Chondrocyte (in vitro differentiated cells): ENCODE measurements around the gene CHCHD3. TPM values are rescaled to one million over a fixed set of nuclear protein-coding genes. Genes with fewer than 3 reads are reported as not detected.
A peak's percentile ranks its signal among the peaks of the same experiment; 100 is the strongest.

Source experiments
- DNase-seq: peaks from one replicate; pipeline ENCODE4 v3.0.0; 2021; ENCODE audit warnings: mixed read lengths, low spot score
- H3K27ac Mint-ChIP-seq: one replicate; pipeline ENCODE4 v1.8.0; 2021; ENCODE audit warnings: mild to moderate bottlenecking, moderate library complexity, mixed read lengths; ENCODE audit not compliant: unreplicated experiment
- H3K27me3 Mint-ChIP-seq: 2 replicates; pipeline ENCODE4 v1.8.0; 2021; ENCODE audit warnings: low read depth, mixed read lengths
- H3K36me3 Mint-ChIP-seq: 2 replicates; pipeline ENCODE4 v1.8.0; 2021; ENCODE audit warnings: low read depth, mixed read lengths
- H3K4me1 Mint-ChIP-seq: 2 replicates; pipeline ENCODE4 v1.8.0; 2021; ENCODE audit warnings: low read depth, mild to moderate bottlenecking, mixed read lengths
- H3K4me3 Mint-ChIP-seq: one replicate; pipeline ENCODE4 v1.8.0; 2021; ENCODE audit warnings: mild to moderate bottlenecking, moderate library complexity, mixed read lengths; ENCODE audit not compliant: unreplicated experiment
- H3K9me3 Mint-ChIP-seq: 2 replicates; pipeline ENCODE4 v1.8.0; 2021; ENCODE audit warnings: low read depth, mixed read lengths
- long read RNA-seq: library from polyadenylated mRNA; stranded (forward); transcript quantifications from one replicate; pipeline ENCODE4 v2.0.0, GENCODE V29; 2021
- total RNA-seq: library from RNA; stranded (reverse); gene quantifications from 3 replicates; pipeline ENCODE4 v1.2.1, GENCODE V29; 2021
- TF ChIP-seq, protein P1 (sequence below): fragments of 200-600 bp; sonication (generic); IDR thresholded peaks from 2 replicates; pipeline ENCODE4 v1.5.0; 2021; ENCODE audit warnings: antibody characterized with exemption, mild to moderate bottlenecking, moderate library complexity

CHCHD3 gene
- 41.8 to 45.6 TPM (median 42.6 TPM) in 3 replicates for total RNA-seq
- long read RNA-seq, transcript CHCHD3-201 (8 exons, 1,598 nt): major isoform, 108 of 111 reads
- long read RNA-seq, partial matches to known transcripts: 0 of 111 reads
- long read RNA-seq, other reads (novel, unspliced or antisense): 3 of 111 reads

DNA sequence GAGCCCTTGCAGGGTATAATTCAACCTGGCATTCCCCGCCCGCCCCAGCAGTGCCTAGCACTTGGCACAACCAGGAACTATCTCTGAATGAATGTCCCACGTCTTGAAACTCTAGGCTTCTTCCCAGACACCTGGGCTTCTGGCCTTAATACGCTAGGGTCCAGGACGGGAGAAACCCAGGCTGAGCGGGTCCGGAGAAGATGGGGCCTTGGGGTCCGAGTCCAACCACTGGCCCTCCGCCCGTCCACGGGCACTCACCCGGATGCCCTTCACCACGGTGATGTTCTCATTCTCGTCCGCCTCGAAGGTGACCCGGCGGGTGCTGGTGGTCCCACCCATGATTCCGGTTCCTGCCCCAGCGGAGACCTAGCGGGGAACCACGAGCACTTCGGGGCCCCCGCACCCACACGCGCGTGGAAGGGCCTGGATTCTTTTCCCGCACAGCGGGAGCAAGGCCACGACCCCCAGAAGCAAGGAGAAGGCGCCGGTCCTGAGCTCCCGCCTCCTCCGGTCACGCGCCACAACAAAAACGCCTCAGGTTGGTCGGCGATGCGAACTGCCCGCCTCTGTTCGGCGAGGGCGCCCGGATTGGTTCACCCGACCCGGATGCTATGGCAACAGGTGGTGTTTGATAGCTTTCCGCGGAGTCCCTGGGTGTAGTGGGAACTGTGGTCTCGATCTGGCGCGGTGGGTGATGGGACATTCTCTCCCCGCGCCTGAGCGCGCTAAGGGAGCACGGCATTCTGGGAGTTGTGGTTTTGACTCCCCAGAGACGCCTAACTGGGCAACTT lies at the start of gene CHCHD3:
Gene CHCHD3, minus strand, starts transcription at position 492 of the 791 bp plus-strand sequence. Its CDS starts 153 bp downstream, at position 339.
- TF ChIP-seq, protein P1, sequence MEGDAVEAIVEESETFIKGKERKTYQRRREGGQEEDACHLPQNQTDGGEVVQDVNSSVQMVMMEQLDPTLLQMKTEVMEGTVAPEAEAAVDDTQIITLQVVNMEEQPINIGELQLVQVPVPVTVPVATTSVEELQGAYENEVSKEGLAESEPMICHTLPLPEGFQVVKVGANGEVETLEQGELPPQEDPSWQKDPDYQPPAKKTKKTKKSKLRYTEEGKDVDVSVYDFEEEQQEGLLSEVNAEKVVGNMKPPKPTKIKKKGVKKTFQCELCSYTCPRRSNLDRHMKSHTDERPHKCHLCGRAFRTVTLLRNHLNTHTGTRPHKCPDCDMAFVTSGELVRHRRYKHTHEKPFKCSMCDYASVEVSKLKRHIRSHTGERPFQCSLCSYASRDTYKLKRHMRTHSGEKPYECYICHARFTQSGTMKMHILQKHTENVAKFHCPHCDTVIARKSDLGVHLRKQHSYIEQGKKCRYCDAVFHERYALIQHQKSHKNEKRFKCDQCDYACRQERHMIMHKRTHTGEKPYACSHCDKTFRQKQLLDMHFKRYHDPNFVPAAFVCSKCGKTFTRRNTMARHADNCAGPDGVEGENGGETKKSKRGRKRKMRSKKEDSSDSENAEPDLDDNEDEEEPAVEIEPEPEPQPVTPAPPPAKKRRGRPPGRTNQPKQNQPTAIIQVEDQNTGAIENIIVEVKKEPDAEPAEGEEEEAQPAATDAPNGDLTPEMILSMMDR: no peak
- H3K9me3 Mint-ChIP-seq: no peaks in the 10 kb centered on the region
- H3K4me1 Mint-ChIP-seq: peaks cover 24% of the 10 kb centered on the region
- H3K27me3 Mint-ChIP-seq: peaks cover 1% of the 10 kb centered on the region
- no peaks in the 10 kb centered on the region for H3K36me3 Mint-ChIP-seq
- peak within 1 kb of the TSS; percentile 80 for H3K4me3 Mint-ChIP-seq
- H3K27ac Mint-ChIP-seq: peak within 1 kb of the TSS; percentile 92
- peak; percentile 99 for DNase-seq

DNA sequence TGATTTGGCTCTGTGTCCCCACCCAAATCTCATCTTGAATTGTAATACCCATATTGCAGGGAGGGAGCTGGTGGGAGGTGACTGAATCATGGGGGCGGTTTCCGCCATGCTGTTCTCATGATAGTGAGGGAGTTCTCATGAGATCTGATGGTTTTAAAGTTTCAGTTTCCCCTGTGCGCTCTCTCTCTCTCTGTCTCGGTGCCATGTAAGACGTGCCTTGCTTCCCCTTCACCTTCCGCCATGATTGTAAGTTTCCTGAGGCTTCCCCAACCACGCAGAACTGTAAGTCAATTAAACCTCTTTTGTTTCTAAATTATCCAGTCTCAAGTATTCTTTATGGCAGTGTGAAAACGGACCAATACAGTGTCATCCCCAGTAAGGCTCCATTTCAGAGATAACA lies 48.3 kb upstream of the CHCHD3 start:
- H3K27ac Mint-ChIP-seq: no peak overlapping the region
- H3K4me1 Mint-ChIP-seq: no peaks in the 10 kb centered on the region
- no peaks in the 10 kb centered on the region for H3K36me3 Mint-ChIP-seq
- no peak overlapping the region for H3K4me3 Mint-ChIP-seq
- no peak for DNase-seq
- TF ChIP-seq, protein P1: no peak
- H3K9me3 Mint-ChIP-seq: no peaks in the 10 kb centered on the region
- peaks cover 9% of the 10 kb centered on the region for H3K27me3 Mint-ChIP-seq

DNA sequence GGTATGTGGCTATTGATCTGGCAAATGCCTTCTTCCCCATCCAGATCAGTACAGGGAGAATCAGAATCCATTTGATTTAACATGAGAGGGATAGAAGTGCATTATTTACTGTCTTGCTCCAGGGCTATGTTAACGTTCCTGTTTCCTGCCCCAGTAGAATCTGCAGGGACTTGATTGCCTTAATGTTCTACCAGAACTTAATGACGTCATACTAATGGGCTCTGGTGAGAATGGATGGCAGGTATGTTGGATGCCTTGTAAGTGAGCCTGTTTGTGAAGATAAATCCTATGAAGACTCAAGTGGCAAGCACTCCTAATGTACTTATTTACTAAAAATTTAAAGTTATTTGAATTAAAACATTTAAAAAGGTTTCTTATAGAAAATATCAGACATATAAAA lies 44.5 kb upstream of the CHCHD3 start:
- H3K4me1 Mint-ChIP-seq: no peaks in the 10 kb centered on the region
- H3K27me3 Mint-ChIP-seq: peaks cover 5% of the 10 kb centered on the region
- TF ChIP-seq, protein P1: no peak
- no peak for DNase-seq
- H3K9me3 Mint-ChIP-seq: no peaks in the 10 kb centered on the region
- no peak overlapping the region for H3K27ac Mint-ChIP-seq
- H3K36me3 Mint-ChIP-seq: no peaks in the 10 kb centered on the region
- H3K4me3 Mint-ChIP-seq: no peak overlapping the region

DNA sequence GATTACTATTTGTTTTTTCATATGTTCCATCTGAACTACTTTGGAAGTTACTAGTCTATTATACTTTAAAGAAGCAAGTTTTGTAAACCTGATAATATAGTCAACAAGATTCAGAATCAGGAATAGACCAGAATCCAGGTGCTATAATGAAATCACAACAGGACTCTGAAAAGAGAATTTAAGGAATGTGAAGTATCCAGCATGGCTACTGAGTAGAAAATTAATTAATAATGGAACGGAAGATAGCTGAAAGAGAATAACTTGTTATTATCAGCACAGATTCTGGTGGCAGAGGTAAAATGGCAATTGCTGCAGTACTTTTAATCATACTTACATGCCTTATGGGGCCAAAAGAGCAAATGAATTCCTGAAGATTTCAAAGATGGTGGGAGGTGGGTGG lies 43.1 kb upstream of the CHCHD3 start:
- H3K4me1 Mint-ChIP-seq: no peaks in the 10 kb centered on the region
- no peaks in the 10 kb centered on the region for H3K9me3 Mint-ChIP-seq
- TF ChIP-seq, protein P1: no peak
- no peak for DNase-seq
- H3K36me3 Mint-ChIP-seq: no peaks in the 10 kb centered on the region
- H3K27ac Mint-ChIP-seq: no peak overlapping the region
- no peak overlapping the region for H3K4me3 Mint-ChIP-seq
- peaks cover 11% of the 10 kb centered on the region for H3K27me3 Mint-ChIP-seq

DNA sequence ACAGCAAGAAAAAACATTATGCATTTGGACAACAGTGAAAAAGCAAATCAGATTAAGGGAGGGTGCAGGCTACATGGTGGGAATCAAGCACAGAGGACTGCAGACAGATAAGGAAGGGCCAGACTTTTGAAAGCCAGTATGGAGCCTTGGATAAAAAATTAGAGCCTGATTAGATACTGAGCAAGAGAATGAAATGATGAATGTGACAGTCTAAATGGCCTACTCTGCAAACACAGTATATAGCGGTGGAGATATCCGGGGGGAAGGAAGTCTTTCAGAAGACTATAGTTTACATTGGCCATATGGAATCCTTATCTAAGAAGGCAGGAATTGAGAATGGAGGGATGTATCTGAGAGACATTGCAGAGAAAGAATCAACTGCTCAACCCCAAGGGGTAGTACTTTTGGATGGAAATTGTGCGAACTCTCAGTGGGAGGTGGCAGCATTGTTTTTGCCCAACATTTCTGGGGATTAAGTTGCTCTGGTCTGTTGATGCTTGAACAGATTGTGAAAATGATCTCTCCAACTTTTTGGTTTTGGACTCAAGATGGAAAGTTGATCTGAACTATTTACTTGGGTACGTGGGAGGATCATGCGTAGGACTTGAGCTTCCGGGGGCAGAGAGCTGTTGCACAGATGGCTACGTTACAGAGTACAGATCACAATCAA lies 39.4 kb upstream of the CHCHD3 start:
- no peaks in the 10 kb centered on the region for H3K9me3 Mint-ChIP-seq
- H3K4me1 Mint-ChIP-seq: no peaks in the 10 kb centered on the region
- peaks cover 18% of the 10 kb centered on the region for H3K27me3 Mint-ChIP-seq
- no peaks in the 10 kb centered on the region for H3K36me3 Mint-ChIP-seq
- TF ChIP-seq, protein P1: no peak
- no peak overlapping the region for H3K4me3 Mint-ChIP-seq
- H3K27ac Mint-ChIP-seq: no peak overlapping the region
- no peak for DNase-seq
